Uterus (tissue), 4 donors: Measurements from ENCODE around the gene TRMT44. TPM values are rescaled to one million over a fixed set of nuclear protein-coding genes. Genes with fewer than 3 reads are reported as not detected.

Experiments used
- DNase-seq, 2 donors: peaks; one replicate each; pipeline ENCODE4 v3.0.0-alpha.2; 2019 to 2020
- H3K27ac ChIP-seq, 2 donors: fragments of 200-600 bp; sonication (generic); 1 replicate in 1 of 2; 2 replicates in 1 of 2; pipeline ENCODE4 v1.5.1; 2016 to 2018
- H3K27me3 ChIP-seq, 2 donors: fragments of 200-600 bp; sonication (generic); one replicate each; pipeline ENCODE4 v1.5.1; 2018 to 2019; ENCODE audit warnings: control low read depth in 1 of 2
- H3K36me3 ChIP-seq, 2 donors: fragments of 200-600 bp; sonication (generic); one replicate each; pipeline ENCODE4 v1.5.1; 2019; ENCODE audit warnings: control low read depth in 1 of 2
- H3K4me1 ChIP-seq, 2 donors: fragments of 200-600 bp; sonication (generic); one replicate each; pipeline ENCODE4 v1.5.1; 2018 to 2019; ENCODE audit warnings: control low read depth in 1 of 2
- H3K4me3 ChIP-seq, 2 donors: fragments of 200-600 bp; sonication (generic); 1 replicate in 1 of 2; 2 replicates in 1 of 2; pipeline ENCODE4 v1.5.1; 2018 to 2019; ENCODE audit warnings: mild to moderate bottlenecking in 1 of 2
- H3K9me3 ChIP-seq, 2 donors: fragments of 200-600 bp; sonication (generic); one replicate each; pipeline ENCODE4 v1.5.1; 2019; ENCODE audit warnings: control low read depth in 1 of 2
- CTCF ChIP-seq, 4 experiments: fragments of 200-600 bp in 2 of 4; fragments of 450-650 bp in 2 of 4; sonication (generic) in 2 of 4; IDR thresholded peaks; one replicate each; pipeline ENCODE4 v1.5.1; 2016 to 2019; ENCODE audit warnings: antibody characterized with exemption in 4 of 4, mild to moderate bottlenecking in 2 of 4, moderate library complexity in 1 of 4
- POLR2A ChIP-seq, 2 donors: fragments of 450-650 bp; IDR thresholded peaks; one replicate each; pipeline ENCODE4 v1.6.1; 2016; ENCODE audit warnings: antibody characterized with exemption in 2 of 2, mild to moderate bottlenecking in 1 of 2, moderate library complexity in 1 of 2
- intact Hi-C: fragments of 100-400 bp; cut with DNase I; formaldehyde crosslinking; loops from one replicate; pipeline ENCODE4 v1.15.1; 2023; ENCODE audit warnings: low total_unique reads
- total RNA-seq, 4 donors: library from RNA; depleted of rRNA in 3 of 4; stranded (reverse); fragments of >200 nt in 3 of 4; gene quantifications; one replicate each; pipeline versions ENCODE4 v1.1.0 to v1.2.4, GENCODE V29; 2014 to 2023
- donor health status: DM: yes; HTN: yes; CAD: no.

The TRMT44 gene
- total RNA-seq, 4 donors from 2014 or later: 3.3 to 38.8 (median 32.3) TPM

GRCh38 chr4:8463811-8464210, 23.2 kb downstream of the TRMT44 start:
- Histone ChIP-seq H3K9me3 (no peaks in the 10 kb centered on the region), H3K27me3 (no peaks in the 10 kb centered on the region), H3K36me3 (no peaks in the 10 kb centered on the region), H3K27ac (no peak overlapping the region), H3K4me1 (no peaks in the 10 kb centered on the region), H3K4me3 (no peak overlapping the region)
- intact Hi-C loops: loop anchor here (10.0 kb wide), 1 partner anchor 131 kb away; the partner anchor contains the start of gene CPZ
- TF ChIP-seq CTCF (IDR thresholded peaks at IDR 0.05) (no peak), POLR2A (IDR thresholded peaks at IDR 0.05) (no peak)
- no peak for DNase-seq

GRCh38 chr4:8464381-8464780, 23.8 kb downstream of the TRMT44 start:
- TF ChIP-seq CTCF (IDR thresholded peaks at IDR 0.05) (no peak), POLR2A (IDR thresholded peaks at IDR 0.05) (no peak)
- no peak overlapping the region for H3K27ac ChIP-seq
- no peaks in the 10 kb centered on the region for H3K27me3 ChIP-seq
- no peak for DNase-seq
- H3K4me1 ChIP-seq: no peaks in the 10 kb centered on the region
- no peaks in the 10 kb centered on the region for H3K36me3 ChIP-seq
- intact Hi-C loops: loop anchor here (10.0 kb wide), 1 partner anchor 130 kb away; the partner anchor contains the start of gene CPZ
- no peak overlapping the region for H3K4me3 ChIP-seq
- H3K9me3 ChIP-seq: no peaks in the 10 kb centered on the region

GRCh38 chr4:8465615-8466611, 25.3 kb downstream of the TRMT44 start:
- no peaks in the 10 kb centered on the region for H3K4me1 ChIP-seq
- no peaks in the 10 kb centered on the region for H3K27me3 ChIP-seq
- H3K27ac ChIP-seq: no peak overlapping the region
- intact Hi-C loops: loop anchor here (10.0 kb wide), 1 partner anchor 129 kb away; the partner anchor contains the start of gene CPZ
- no peak for TF ChIP-seq CTCF (IDR thresholded peaks at IDR 0.05)
- TF ChIP-seq POLR2A (IDR thresholded peaks at IDR 0.05): no peak
- H3K9me3 ChIP-seq: no peaks in the 10 kb centered on the region
- no peaks in the 10 kb centered on the region for H3K36me3 ChIP-seq
- no peak for DNase-seq
- no peak overlapping the region for H3K4me3 ChIP-seq

GRCh38 chr4:8467016-8467415, 26.4 kb downstream of the TRMT44 start:
- Histone ChIP-seq H3K9me3 (no peaks in the 10 kb centered on the region), H3K27me3 (no peaks in the 10 kb centered on the region), H3K4me3 (no peak overlapping the region), H3K4me1 (peaks cover 6 to 8% of the 10 kb centered on the region in 2 donors), H3K27ac (no peak overlapping the region), H3K36me3 (no peaks in the 10 kb centered on the region)
- intact Hi-C loops: loop anchor here (10.0 kb wide), 1 partner anchor 128 kb away; the partner anchor contains the start of gene CPZ
- DNase-seq: no peak
- TF ChIP-seq POLR2A (IDR thresholded peaks at IDR 0.05) (no peak), CTCF (IDR thresholded peaks at IDR 0.05) (no peak)
